GM21723 (cell line): ENCODE results near the gene AQP6.

ENCODE experiments used
- ATAC-seq: cut with Tn5 transposase; IDR thresholded peaks from one replicate; pipeline ENCODE4 v1.9.1; 2021; ENCODE audit warnings: mild to moderate bottlenecking, moderate library complexity; ENCODE audit not compliant: unreplicated experiment

Gene AQP6

GRCh38 chr12:50025187-50026059 is 52.7 kb downstream of the AQP6 start, which contains the start of gene RACGAP1:
RACGAP1 (minus strand) TSS chr12:50025494; CDS start chr12:50016715, 8,779 bp downstream.
- ATAC-seq, result peak; percentile 97

- no peak for ATAC-seq
These were observed 53.9 kb downstream of the AQP6 start for GRCh38 chr12:50026691-50027090.
